GM19193 (cell line): Measurements from ENCODE around the gene CORO2A.

Experiments
- POLR2A ChIP-seq: IDR thresholded peaks from 4 replicates; pipeline ENCODE4 v1.6.1; 2011; ENCODE audit not compliant: insufficient read depth, insufficient read length; ENCODE audit errors: extremely low read depth

CORO2A gene

DNA sequence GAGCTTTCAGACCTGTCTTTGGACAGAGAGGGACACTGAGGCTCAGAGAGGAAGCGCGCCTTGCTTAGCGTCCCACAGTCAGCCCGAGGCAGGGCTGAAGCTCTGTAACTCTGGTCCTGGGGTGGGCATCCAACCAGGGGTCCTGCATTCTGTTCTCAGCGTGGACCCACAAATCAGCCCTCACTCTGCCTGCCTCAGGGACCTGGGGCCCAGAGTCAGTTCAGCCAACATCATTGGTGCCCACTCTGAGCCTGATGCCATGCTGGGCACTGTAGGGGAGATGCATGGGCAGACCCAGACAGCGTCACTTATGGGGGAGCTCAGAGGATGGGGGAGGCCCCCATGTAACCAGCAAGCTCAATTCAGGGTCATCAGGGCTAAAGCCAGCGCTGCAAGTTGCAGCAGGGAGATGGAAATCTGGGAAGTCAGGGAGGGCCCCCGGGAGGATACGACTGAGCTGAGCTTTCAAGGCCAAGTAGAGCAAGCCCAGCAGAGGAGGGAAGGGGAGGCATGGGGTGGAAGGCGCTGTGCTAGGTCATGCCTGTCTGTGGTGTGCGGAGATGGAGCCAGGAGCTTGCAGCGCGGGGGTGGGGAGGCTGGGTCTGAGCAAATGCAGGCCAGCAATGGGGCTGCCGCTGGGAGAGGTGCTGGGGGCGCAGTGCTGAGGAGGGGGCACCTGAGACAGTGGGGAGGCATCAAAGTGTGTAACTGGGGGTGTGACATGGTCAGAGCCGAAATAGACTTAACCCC lies 21.1 kb downstream of the CORO2A start:
- no peak for TF ChIP-seq POLR2A

DNA sequence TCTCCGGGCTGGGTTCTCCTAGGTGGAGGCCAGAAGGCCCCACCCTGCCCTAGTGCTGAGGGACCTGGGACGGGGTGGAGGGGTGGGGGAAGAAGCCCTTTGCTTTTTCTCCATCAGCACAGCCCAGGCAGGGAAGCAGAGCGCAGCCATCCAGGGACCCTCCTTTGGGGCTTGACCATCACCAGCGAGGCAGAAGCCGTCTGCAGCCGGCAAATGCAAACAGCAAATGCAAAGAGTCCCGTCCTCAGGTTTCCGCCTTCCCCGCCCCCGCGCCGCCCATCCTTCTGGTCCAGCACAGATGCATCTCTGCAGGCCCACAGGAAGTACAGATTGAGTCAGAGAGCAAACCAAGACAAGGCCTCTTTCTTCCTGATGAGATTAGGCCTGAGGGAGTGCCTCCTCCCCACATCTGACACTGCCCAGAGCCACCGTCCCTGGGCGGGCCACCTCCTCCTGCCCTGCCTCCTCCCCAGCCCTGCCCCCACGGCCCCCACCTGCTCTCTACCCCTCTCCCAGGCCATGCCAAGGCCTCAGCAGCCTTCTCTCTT lies 23.4 kb downstream of the CORO2A start:
- TF ChIP-seq POLR2A, result no peak

DNA sequence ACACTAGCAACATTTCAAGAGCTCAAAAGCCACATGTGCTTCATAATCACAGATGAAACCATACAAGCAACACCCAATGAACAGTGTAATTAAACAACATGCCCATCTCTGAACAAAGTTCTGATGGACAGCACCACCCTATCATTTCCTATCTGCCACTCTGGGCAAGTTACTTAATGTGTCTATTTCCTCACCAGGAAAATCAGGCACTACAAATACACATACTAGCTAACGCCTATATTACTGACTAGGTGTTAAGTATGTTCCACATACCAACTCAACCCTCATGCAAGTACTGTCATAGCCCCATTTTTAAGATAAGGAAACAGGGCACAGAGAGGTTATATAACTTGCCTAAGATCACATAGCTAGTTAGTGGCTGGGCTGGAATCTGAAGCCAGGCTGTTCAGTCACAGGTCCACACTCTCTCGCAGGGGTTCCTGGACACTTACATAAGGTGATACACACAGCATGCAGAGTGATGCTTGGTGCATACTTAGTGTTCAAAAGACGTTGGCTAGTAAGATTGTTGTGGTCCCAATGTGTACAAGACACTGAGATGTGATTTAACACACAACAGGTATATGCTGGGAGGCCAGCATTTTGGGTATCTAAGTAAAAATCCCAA lies 24.2 kb downstream of the CORO2A start:
- no peak for TF ChIP-seq POLR2A

GRCh38 chr9:98164912-98165311 lies 27.5 kb downstream of the CORO2A start:
- no peak for TF ChIP-seq POLR2A

DNA sequence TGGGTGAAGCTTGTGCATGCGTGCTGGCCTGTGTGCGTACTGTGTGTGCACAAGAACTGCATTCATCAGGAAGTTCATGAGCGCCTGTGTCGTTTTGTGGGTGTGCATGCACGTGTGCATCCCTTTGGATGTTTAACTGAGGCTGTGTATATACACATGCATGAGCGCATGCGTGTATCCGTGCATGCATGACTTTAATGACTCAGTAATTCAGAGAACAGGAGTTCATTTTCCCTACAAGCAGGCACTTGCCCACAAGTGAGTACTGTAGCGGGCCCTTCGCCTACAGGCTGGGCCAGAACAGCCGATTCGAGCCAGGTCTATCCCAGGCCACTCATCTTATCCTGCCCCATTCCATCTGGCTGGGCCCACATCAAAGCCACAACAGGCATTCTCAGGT lies 29.8 kb downstream of the CORO2A start:
- no peak for TF ChIP-seq POLR2A

DNA sequence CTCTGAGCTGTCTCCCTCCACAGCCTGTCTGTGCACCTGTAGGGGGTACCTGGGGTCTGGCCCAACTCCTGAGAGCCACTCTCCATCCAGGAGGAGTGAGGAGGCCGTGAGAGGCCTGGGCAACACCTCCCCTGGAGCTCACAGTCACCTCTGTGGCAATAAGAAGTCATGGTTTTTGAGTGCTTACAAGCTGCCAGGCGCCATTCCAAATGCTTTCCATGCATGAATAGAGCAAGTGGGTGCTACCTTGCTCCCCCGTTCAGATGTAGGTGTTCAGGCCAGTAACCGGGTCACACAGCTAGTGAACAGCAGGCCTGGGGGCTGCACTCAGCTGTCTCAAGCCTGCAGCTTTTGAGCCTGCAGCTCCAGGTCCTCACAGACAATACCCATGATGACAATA lies 30.6 kb downstream of the CORO2A start:
- TF ChIP-seq POLR2A, result no peak

GRCh38 chr9:98159790-98160189 lies 32.6 kb downstream of the CORO2A start:
- TF ChIP-seq POLR2A, result no peak

DNA sequence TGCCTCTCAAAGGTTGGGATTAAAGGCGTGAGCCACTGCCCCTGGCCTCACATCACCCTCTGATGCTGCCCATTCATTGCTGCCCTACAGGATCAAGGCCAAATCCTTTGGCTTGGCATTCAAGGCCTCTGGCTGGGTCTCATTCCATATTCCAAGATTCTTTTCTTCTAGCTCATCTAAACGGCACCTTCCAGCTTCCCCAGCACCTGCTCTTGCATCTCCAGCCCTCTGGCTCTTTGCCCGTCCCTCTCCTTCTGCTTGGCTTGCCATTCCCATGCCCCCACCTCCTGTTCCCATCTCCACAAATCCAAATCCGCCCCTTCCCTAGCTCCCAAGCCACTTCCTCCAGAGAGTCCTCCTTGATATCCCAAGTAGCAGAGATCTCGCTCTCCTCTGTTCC lies 33.1 kb downstream of the CORO2A start:
- no peak for TF ChIP-seq POLR2A

DNA sequence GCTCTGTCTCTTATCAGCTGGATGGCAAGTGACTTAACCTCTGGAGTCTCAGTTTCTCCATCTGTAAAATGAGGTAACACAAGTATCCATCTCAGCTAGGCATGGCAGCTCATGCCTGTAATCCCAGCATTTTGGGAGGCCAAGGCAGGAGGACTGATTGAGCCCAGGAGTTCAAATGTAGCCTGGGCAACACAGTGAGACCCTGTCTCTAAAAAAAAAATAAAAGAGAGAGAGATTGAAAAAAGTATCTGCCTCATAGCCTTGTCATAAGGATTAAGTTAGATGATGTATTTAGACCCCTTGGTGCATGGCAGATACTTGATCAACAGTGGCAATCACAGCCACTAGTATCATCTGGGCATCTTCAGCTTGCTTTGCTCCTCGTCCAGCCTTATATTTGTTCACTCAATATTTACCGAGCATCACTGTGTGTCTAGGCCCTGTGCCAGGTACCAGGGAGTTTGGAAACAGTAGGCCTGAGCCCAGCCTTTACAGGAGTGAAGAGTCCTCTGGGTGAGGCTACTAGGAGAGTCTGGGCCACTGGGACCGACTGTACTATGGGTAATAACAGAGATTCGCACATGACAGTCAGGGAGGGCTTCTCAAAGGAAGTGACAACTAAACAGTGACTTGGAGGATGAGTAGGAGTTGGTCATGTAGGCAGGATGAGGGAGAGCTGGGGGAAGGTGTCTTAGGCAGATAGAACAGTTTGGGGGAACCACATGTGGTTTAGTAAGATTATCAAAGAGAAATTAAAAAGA lies 34.2 kb downstream of the CORO2A start:
- TF ChIP-seq POLR2A, result no peak

DNA sequence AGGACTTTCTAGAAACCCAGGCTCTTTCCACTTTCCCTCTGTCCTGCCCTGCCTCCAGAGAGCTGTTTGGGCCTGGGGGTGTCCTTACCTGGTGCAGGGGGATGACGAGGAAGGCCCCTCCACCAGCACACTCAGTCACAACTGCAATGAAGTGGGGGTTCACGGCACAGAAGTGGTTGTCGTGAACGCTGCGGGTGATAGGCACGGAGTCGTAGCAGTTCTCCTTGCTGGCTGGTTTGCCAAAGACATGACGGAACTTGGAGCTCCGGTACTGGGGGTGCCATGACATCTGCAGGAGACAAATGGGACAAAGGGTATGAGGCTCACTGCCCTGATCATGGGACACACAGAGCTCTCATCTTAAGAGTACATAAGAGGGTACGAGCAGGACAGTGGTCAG lies 35.1 kb downstream of the CORO2A start:
- no peak for TF ChIP-seq POLR2A

DNA sequence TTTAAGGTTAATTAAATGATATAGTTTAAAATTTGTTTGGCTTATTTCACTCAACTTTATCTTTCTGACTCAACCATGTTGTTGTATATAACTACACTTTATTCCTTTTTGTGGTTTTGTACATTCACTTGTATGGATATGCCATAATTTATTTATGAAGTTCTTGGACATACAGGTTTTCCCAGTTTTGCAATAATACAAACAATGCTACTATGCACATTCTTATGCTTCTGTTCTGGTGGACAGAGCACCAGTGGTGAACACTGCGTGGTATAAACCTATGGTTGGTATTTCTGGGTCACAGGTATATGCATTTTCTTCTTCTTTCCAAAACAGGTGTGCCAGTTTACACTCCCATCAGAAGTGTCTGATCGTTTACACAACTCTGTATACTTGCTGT lies 37.8 kb downstream of the CORO2A start:
- TF ChIP-seq POLR2A, result no peak

- no peak for TF ChIP-seq POLR2A
These were observed 39.9 kb downstream of the CORO2A start for GRCh38 chr9:98152526-98152925.

- no peak for TF ChIP-seq POLR2A
These were observed 41.7 kb downstream of the CORO2A start for GRCh38 chr9:98150721-98151120.

GRCh38 chr9:98150164-98150563 lies 42.3 kb downstream of the CORO2A start:
- TF ChIP-seq POLR2A, result no peak

DNA sequence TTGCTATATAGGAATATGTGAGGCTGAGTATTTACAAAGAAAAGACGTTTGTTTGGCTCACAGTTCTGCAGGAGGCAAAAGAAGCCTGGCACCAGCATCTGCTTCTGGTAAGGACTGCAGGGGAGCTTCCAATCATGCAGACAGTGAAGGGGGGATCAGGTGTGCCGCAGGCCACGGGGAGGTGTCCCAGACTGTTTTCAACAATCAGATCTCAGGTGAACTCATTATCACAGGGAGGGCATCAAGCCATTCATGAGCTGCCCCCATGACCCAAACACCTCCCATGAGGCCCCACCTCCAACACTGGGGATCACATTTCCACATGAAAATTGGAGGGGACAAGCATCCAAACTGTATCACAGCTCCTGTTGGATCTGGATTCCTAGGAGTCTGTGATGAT lies 43.0 kb downstream of the CORO2A start:
- no peak for TF ChIP-seq POLR2A
